ENCODE data around the gene HOXD11. TPM values are rescaled to one million over a fixed set of nuclear protein-coding genes. Genes with fewer than 3 reads are reported as not detected.

Gene HOXD11
- total RNA-seq, 4 donors from 2014 or later = not detected

DNA sequence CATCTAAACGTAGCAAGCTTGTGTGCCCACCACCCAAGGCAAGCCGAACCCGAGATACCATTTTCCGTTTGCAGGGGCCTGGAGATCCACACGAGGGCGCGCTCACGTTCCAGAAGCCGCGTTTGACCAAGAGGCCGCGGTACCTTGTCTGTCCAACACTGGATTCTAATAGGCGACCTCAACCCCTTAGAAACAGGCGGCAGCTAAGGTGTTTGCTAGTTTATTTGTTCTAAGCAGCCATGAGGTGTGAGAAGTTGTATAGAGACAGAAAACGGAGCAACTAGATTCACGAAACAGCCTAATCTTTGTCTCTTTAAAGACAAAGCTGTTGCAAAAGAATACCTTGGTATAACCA is 4.2 kb downstream of the HOXD11 start:
- peaks cover 99% of the 10 kb centered on the region for H3K27me3 ChIP-seq

DNA sequence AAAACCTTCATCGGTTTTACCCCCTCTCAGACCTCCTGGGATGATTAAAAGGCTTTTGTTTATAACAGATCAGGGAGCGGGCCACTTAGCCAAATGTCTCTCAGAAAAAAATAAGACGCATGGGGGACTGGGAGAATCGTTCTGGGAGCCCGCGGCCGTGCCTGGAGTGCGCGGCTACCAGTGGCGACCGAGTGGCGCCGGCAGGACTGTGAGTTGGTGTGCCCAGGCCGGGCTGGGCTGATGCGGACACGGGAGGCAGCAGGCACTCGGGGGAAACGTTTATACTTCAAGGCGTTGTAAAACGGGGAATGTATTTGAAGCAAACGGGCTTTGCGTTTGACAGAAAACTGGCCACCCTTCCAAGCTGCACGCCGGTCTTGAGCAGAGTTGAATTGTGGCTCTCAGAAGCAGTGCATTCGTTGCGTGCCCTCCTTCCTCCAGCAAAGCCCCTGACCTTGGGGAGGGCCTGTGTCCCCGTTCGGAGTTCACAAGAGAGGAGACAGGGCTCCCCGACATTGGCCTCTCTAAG is 4.8 kb downstream of the HOXD11 start:
- H3K4me3 ChIP-seq = no peak overlapping the region
- ATAC-seq = no peak

More for the DNA sequence above, 4.2 kb downstream of the HOXD11 start:
- no peak for TF ChIP-seq EP300 (IDR thresholded peaks at IDR 0.05)
- TF ChIP-seq, protein P1, sequence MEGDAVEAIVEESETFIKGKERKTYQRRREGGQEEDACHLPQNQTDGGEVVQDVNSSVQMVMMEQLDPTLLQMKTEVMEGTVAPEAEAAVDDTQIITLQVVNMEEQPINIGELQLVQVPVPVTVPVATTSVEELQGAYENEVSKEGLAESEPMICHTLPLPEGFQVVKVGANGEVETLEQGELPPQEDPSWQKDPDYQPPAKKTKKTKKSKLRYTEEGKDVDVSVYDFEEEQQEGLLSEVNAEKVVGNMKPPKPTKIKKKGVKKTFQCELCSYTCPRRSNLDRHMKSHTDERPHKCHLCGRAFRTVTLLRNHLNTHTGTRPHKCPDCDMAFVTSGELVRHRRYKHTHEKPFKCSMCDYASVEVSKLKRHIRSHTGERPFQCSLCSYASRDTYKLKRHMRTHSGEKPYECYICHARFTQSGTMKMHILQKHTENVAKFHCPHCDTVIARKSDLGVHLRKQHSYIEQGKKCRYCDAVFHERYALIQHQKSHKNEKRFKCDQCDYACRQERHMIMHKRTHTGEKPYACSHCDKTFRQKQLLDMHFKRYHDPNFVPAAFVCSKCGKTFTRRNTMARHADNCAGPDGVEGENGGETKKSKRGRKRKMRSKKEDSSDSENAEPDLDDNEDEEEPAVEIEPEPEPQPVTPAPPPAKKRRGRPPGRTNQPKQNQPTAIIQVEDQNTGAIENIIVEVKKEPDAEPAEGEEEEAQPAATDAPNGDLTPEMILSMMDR (IDR thresholded peaks at IDR 0.05) = peak in 1 of 4 experiments; percentile 57
- ATAC-seq = no peak
- Histone ChIP-seq H3K4me1 (peaks cover 0 to 36% (median 20%) of the 10 kb centered on the region in 3 donors), H3K36me3 (no peaks in the 10 kb centered on the region), H3K4me3 (no peak overlapping the region), H3K9me3 (no peaks in the 10 kb centered on the region), H3K27ac (no peak overlapping the region)
- 1 to 6% methylated on average over 11 to 16 of the region's 16 CpGs for WGBS, 2 donors (ENCODE audit: low coverage in 1 of 2)

GRCh38 chr2:176112375-176113302 is 5.6 kb downstream of the HOXD11 start:
- 0 to 13% methylated on average over 6 to 8 of the region's 40 CpGs for WGBS, 2 donors (ENCODE audit: low coverage in 1 of 2)
- TF ChIP-seq, protein P1 (IDR thresholded peaks at IDR 0.05) = no peak
- TF ChIP-seq EP300 (IDR thresholded peaks at IDR 0.05) = no peak
- TF ChIP-seq POLR2A (IDR thresholded peaks at IDR 0.05) = no peak
- TF ChIP-seq POLR2AphosphoS5 (IDR thresholded peaks at IDR 0.05) = no peak
- no peak for ATAC-seq
- Histone ChIP-seq H3K9me3 (no peaks in the 10 kb centered on the region), H3K4me3 (no peak overlapping the region), H3K27ac (no peak overlapping the region), H3K36me3 (no peaks in the 10 kb centered on the region), H3K4me1 (peaks cover 0 to 25% (median 11%) of the 10 kb centered on the region in 3 donors), H3K27me3 (peaks cover 100% of the 10 kb centered on the region)

More for the DNA sequence above, 4.8 kb downstream of the HOXD11 start:
- 0 to 6% methylated on average over 5 to 10 of the region's 29 CpGs for WGBS, 2 donors (ENCODE audit: low coverage in 1 of 2)
- TF ChIP-seq POLR2AphosphoS5 (IDR thresholded peaks at IDR 0.05) (no peak), EP300 (IDR thresholded peaks at IDR 0.05) (no peak), POLR2A (IDR thresholded peaks at IDR 0.05) (no peak)
- TF ChIP-seq, protein P1 (IDR thresholded peaks at IDR 0.05) = no peak
- Histone ChIP-seq H3K4me1 (peaks cover 0 to 32% (median 15%) of the 10 kb centered on the region in 3 donors), H3K27ac (no peak overlapping the region), H3K9me3 (no peaks in the 10 kb centered on the region), H3K27me3 (peaks cover 99% of the 10 kb centered on the region), H3K36me3 (no peaks in the 10 kb centered on the region)

GRCh38 chr2:176114120-176114929 is 7.2 kb downstream of the HOXD11 start:
- peaks cover 100% of the 10 kb centered on the region for H3K27me3 ChIP-seq
- TF ChIP-seq EP300 (IDR thresholded peaks at IDR 0.05) = no peak
- TF ChIP-seq, protein P1 (IDR thresholded peaks at IDR 0.05) = no peak
- TF ChIP-seq POLR2AphosphoS5 (IDR thresholded peaks at IDR 0.05) = no peak
- TF ChIP-seq POLR2A (IDR thresholded peaks at IDR 0.05) = no peak
- no peaks in the 10 kb centered on the region for H3K9me3 ChIP-seq

More at GRCh38 chr2:176114120-176114929, 7.2 kb downstream of the HOXD11 start:
- Histone ChIP-seq H3K36me3 (no peaks in the 10 kb centered on the region), H3K4me1 (peaks cover 0 to 9% (median 0%) of the 10 kb centered on the region in 3 donors), H3K4me3 (no peak overlapping the region), H3K27ac (no peak overlapping the region)
- 9 to 16% methylated on average over 8 to 20 of the region's 26 CpGs for WGBS, 2 donors (ENCODE audit: low coverage in 1 of 2)
- no peak for ATAC-seq
